Heart right ventricle (tissue), 16 donors: ENCODE data around the gene ZNF619. TPM values are rescaled to one million over a fixed set of nuclear protein-coding genes. Genes with fewer than 3 reads are reported as not detected.

Source experiments
- ATAC-seq, 8 donors: fragments of 200-7000 bp; cut with Tn5 transposase; one replicate each; pipeline ENCODE4 v1.9.1; 2020; ENCODE audit warnings: mild to moderate bottlenecking in 8 of 8, moderate library complexity in 8 of 8, moderate number of reproducible peaks in 1 of 8
- DNase-seq, 2 donors: peaks; one replicate each; pipeline ENCODE4 v3.0.0-alpha.2; 2020
- H3K27ac ChIP-seq, 10 donors: fragments of 200-600 bp; sonication (generic) in 2 of 10; one replicate each; pipeline versions ENCODE4 v1.5.0 to v1.8.0; 2020 to 2022; ENCODE audit warnings: mild to moderate bottlenecking in 3 of 10
- H3K27me3 ChIP-seq, 7 donors: fragments of 200-600 bp; one replicate each; pipeline ENCODE4 v1.8.0; 2021 to 2022; ENCODE audit warnings: mild to moderate bottlenecking in 2 of 7
- H3K36me3 ChIP-seq, 9 donors: fragments of 200-600 bp; sonication (generic) in 1 of 9; one replicate each; pipeline versions ENCODE4 v1.5.0 to v1.8.0; 2020 to 2022; ENCODE audit warnings: mild to moderate bottlenecking in 2 of 9
- H3K4me1 ChIP-seq, 9 donors: fragments of 200-600 bp; sonication (generic) in 1 of 9; one replicate each; pipeline versions ENCODE4 v1.5.0 to v1.8.0; 2020 to 2022; ENCODE audit warnings: mild to moderate bottlenecking in 4 of 9
- H3K4me3 ChIP-seq, 10 donors: fragments of 200-600 bp; sonication (generic) in 2 of 10; one replicate each; pipeline versions ENCODE4 v1.5.0 to v1.8.0; 2020 to 2022; ENCODE audit warnings: mild to moderate bottlenecking in 7 of 10, moderate library complexity in 2 of 10
- H3K9me3 ChIP-seq, 11 donors: fragments of 200-600 bp in 10 of 11; sonication (generic) in 2 of 11; one replicate each; pipeline versions ENCODE4 v1.5.0 to v1.8.0; 2013 to 2022; ENCODE audit warnings: mild to moderate bottlenecking in 2 of 11, control low read depth in 1 of 11, moderate library complexity in 1 of 11
- WGBS, 2 donors: extraction: QIAGEN DNeasy Blood & Tissue Kit; methylation state at CpG; one replicate each; pipeline ENCODE4 v1.1.7; 2013; ENCODE audit warnings: inconsistent platforms in 1 of 2; 5-methylcytosine and 5-hydroxymethylcytosine counted together
- intact Hi-C, 10 donors: fragments of 100-400 bp; cut with DNase I; formaldehyde crosslinking; loops; one replicate each; pipeline versions ENCODE4 v1.11.1 to v1.14.2; 2022
- polyA plus RNA-seq, 2 donors: library from polyadenylated mRNA; stranded (reverse); fragments of 200-250 nt; gene quantifications; one replicate each; pipeline ENCODE4 v1.2.3, GENCODE V29; 2013
- total RNA-seq, 10 donors: library from RNA; stranded (reverse); fragmentation: NEBNext Ultra II Directional in 3 of 10; extraction: Animal tissue kit (Norgen Biotek cat#: 25700) in 3 of 10; gene quantifications; one replicate each; pipeline versions ENCODE4 v1.2.1 to v1.2.4, GENCODE V29; 2021 to 2023
- TF ChIP-seq, protein P1 (sequence below), 9 donors: fragments of 200-600 bp; sonication (generic) in 2 of 9; IDR thresholded peaks; one replicate each; pipeline versions ENCODE4 v1.5.0 to v1.8.0; 2021 to 2022; ENCODE audit warnings: antibody characterized with exemption in 9 of 9, mild to moderate bottlenecking in 5 of 9, moderate library complexity in 1 of 9
- donor health status: Arrhythmogenic right ventricular cardiomyopathy.
- donor health status: ischemic (EF 13 %, LVEDD 7.1; RV severe dilation, severe dysfunction).
- donor health status: healthy with polysubstance abuse.
- donor health status: DM: no; HTN: yes; CAD: no.
- donor health status: DM: no; HTN: no; CAD: no.
- donor health status: ischemic (EF 25% LVEDD 6.9; RV normal size, moderate dysfunction).
- donor health status: ischemic (EF 25% LVEDD 5.7; RV mildly dilated, moderate dysfunction).
- donor health status: healthy.
- donor health status: DM: yes; HTN: yes; CAD: no.
- donor health status: Ischemic cardiomyopathy.
- donor health status: ischemic (EF 35%, LVEDD 5.7; RV mildly dilated, moderate dysfunction).
- donor health status: nonischemic (EF 11% LVEDD 7.7; RV severe dilation, severe dysfunction).
- donor health status: DM: yes; HTN: yes; CAD: no.
- donor health status: PGD.
- donor health status: ischemic (EF 29% LVEDD 5.4; RV normal size, mild dysfunction).
- donor health status: nonischemic (EF 23%, LVEDD 6.1; RV moderate dilation, normal function).

Gene ZNF619
- total and polyA plus RNA-seq, 12 donors = 1.0 to 6.1 (median 4.9) TPM

DNA sequence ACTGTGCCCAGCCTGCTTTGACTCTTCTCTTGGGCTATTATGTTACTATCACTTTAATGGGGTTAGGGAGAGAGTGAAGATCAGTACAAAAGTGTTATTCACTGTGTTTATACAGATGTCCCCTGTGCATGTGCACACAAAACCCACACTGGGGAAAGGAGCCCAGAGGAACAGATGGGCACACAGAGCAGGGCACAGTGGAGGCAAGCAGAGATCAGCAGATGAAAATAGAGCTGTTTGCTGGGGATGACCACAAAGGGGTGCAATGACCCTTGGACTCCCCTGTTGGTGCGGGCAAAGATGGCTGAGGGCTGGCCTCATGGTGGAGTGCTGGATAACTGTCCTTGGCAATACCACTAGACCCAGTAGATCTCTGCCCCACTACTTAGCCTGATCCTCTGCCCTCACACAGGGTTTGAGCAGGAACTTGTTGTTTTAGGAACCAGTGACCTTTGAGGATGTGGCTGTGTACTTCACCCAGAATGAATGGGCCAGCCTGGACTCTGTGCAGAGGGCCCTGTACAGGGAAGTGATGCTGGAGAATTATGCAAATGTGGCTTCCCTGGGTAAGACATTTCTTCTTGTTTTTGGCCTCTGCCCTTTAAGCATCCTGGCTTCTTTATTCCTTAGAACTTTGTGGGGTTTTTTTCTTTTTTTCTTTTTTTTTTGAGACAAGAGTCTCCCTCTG lies 34.3 kb downstream of the ZNF619 start:
- intact Hi-C loops = no loop called here
- ATAC-seq = no peak
- whole genome bisulfite sequencing, 2 donors = 92 to 100% methylated on average over 1 of the region's 1 CpG
- no peak for DNase-seq
- Histone ChIP-seq H3K27me3 (no peaks in the 10 kb centered on the region), H3K4me3 (no peak overlapping the region), H3K9me3 (no peaks in the 10 kb centered on the region), H3K27ac (no peak overlapping the region), H3K4me1 (peaks cover 0 to 8% (median 6%) of the 10 kb centered on the region in 9 donors), H3K36me3 (peaks cover 0 to 70% (median 4%) of the 10 kb centered on the region in 9 donors)
- TF ChIP-seq, protein P1, sequence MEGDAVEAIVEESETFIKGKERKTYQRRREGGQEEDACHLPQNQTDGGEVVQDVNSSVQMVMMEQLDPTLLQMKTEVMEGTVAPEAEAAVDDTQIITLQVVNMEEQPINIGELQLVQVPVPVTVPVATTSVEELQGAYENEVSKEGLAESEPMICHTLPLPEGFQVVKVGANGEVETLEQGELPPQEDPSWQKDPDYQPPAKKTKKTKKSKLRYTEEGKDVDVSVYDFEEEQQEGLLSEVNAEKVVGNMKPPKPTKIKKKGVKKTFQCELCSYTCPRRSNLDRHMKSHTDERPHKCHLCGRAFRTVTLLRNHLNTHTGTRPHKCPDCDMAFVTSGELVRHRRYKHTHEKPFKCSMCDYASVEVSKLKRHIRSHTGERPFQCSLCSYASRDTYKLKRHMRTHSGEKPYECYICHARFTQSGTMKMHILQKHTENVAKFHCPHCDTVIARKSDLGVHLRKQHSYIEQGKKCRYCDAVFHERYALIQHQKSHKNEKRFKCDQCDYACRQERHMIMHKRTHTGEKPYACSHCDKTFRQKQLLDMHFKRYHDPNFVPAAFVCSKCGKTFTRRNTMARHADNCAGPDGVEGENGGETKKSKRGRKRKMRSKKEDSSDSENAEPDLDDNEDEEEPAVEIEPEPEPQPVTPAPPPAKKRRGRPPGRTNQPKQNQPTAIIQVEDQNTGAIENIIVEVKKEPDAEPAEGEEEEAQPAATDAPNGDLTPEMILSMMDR (IDR thresholded peaks at IDR 0.05) = no peak

DNA sequence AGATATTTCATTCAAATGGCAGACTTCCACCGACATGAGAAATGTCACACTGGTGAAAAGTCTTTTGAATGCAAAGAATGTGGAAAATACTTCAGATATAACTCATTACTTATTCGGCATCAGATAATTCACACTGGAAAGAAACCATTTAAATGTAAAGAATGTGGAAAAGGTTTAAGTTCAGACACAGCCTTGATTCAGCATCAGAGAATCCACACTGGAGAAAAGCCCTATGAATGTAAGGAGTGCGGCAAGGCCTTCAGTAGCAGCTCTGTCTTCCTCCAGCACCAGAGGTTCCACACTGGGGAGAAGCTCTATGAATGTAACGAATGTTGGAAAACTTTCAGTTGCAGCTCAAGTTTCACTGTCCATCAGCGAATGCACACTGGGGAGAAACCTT lies 39.3 kb downstream of the ZNF619 start:
- intact Hi-C loops = no loop called here
- ATAC-seq (no peak), DNase-seq (no peak)
- H3K27ac ChIP-seq = no peak overlapping the region
- no peaks in the 10 kb centered on the region for H3K27me3 ChIP-seq
- WGBS, 2 donors = 74 to 75% methylated on average over 5 of the region's 5 CpGs
- peaks cover 0 to 51% (median 13%) of the 10 kb centered on the region in 9 donors for H3K36me3 ChIP-seq
- H3K4me3 ChIP-seq = no peak overlapping the region
- no peaks in the 10 kb centered on the region for H3K4me1 ChIP-seq
- TF ChIP-seq, protein P1 (IDR thresholded peaks at IDR 0.05) = no peak
- peaks cover 0 to 3% (median 0%) of the 10 kb centered on the region in 11 donors for H3K9me3 ChIP-seq

DNA sequence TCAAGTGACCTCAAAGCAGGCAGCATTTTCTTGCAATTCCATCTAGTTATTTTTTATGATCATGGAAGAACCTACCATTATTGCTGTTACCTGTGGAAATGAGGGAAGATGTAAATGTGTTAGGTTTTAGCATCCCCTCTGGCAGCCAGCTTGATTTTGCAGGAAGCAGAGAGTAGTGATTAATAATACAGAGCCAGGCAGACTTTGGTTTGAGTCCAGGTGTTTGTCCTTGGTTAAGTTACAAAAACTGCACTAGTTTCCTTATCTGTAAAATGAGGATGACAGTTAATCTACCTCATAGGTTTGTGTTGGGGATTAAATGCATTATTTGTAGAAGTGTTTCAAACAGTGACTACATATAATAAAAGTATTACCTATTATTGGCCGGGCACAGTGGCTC lies 41.1 kb downstream of the ZNF619 start:
- TF ChIP-seq, protein P1 (IDR thresholded peaks at IDR 0.05) = no peak
- ATAC-seq = no peak
- no peaks in the 10 kb centered on the region for H3K4me1 ChIP-seq
- DNase-seq = no peak
- H3K27me3 ChIP-seq = no peaks in the 10 kb centered on the region
- intact Hi-C loops = no loop called here
- 90 to 91% methylated on average over 1 of the region's 1 CpG for WGBS, 2 donors
- peaks cover 0 to 3% (median 0%) of the 10 kb centered on the region in 11 donors for H3K9me3 ChIP-seq
- H3K36me3 ChIP-seq = peaks cover 0 to 32% (median 11%) of the 10 kb centered on the region in 9 donors
- no peak overlapping the region for H3K4me3 ChIP-seq
- H3K27ac ChIP-seq = no peak overlapping the region

DNA sequence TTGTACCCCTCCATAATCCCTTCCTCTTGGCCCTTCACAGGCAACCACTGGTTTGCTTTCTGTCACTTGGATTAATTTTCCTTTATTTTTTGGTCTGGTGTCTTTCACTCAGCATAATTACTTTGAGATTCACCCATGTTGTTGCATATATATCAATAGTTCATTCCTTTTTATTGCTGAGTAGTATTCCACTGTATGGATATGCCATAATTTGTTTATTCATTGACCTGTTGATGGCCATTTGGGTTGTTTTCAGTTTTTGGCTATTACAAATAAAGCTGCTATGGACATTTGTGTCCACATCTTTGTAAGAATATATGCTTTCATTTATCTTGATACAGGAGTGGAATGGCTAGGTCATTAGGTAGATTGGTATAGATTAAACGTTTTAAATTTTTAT lies 41.9 kb downstream of the ZNF619 start:
- H3K4me3 ChIP-seq = no peak overlapping the region
- no peak for DNase-seq
- ATAC-seq = no peak
- H3K36me3 ChIP-seq = peaks cover 0 to 28% (median 11%) of the 10 kb centered on the region in 9 donors
- intact Hi-C loops = no loop called here
- H3K27ac ChIP-seq = no peak overlapping the region
- H3K9me3 ChIP-seq = peaks cover 0 to 3% (median 0%) of the 10 kb centered on the region in 11 donors
- H3K4me1 ChIP-seq = peaks cover 0 to 3% (median 0%) of the 10 kb centered on the region in 9 donors
- H3K27me3 ChIP-seq = no peaks in the 10 kb centered on the region
- 93 to 96% methylated on average over 1 of the region's 1 CpG for WGBS, 2 donors
- TF ChIP-seq, protein P1 (IDR thresholded peaks at IDR 0.05) = no peak
